GM10248 (cell line): ENCODE data around the gene WFDC12.

Source experiments
- CTCF ChIA-PET: fragments of 300-600 bp; sonication (Branson Sonifier 250); formaldehyde crosslinking; extraction: SDS; loops from one replicate; lab custom pipeline; 2021; ENCODE audit warnings: antibody characterized with exemption; lab: Yijun Ruan, JAX
- POLR2A ChIA-PET: fragments of 350-650 bp; sonication (Branson Sonifier 250); formaldehyde crosslinking; extraction: SDS; loops from one replicate; lab custom pipeline; 2020; ENCODE audit warnings: antibody characterized with exemption; lab: Yijun Ruan, JAX
- DNase-seq: peaks from one replicate; pipeline ENCODE4 v3.0.0; 2012; ENCODE audit errors: extremely low spot score
- TF ChIP-seq, protein P1 (sequence below): IDR thresholded peaks from 2 replicates; pipeline ENCODE4 v1.5.1; 2012; ENCODE audit warnings: mild to moderate bottlenecking, low read depth; ENCODE audit errors: extremely low read depth, missing control alignments, control extremely low read depth

WFDC12 gene

DNA sequence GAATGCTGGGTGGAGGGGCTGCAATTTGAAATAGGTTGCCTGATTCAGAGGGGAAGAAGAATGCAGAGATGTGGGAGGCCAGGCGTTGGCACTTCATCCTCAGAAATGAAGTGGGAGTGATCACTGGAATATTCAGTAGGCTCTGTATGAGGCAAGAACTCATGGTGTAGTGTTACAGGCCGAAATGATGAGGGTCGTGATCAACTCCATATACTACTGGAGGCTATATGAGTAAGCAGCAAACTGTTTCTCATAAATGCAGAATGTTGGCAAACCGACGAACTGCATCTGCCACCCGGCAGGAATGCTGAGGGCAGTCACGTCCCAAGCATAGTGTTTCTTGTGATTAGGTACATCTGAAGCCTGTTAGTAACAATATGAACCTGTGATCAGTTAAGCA is 36.0 kb downstream of the WFDC12 start:
- CTCF ChIA-PET = interaction anchor here (1.5 to 3.4 kb wide), 2 partner anchors 8 to 24 kb away, joined by 3 to 21 read pairs; no protein-coding TSS in a partner anchor
- TF ChIP-seq, protein P1, sequence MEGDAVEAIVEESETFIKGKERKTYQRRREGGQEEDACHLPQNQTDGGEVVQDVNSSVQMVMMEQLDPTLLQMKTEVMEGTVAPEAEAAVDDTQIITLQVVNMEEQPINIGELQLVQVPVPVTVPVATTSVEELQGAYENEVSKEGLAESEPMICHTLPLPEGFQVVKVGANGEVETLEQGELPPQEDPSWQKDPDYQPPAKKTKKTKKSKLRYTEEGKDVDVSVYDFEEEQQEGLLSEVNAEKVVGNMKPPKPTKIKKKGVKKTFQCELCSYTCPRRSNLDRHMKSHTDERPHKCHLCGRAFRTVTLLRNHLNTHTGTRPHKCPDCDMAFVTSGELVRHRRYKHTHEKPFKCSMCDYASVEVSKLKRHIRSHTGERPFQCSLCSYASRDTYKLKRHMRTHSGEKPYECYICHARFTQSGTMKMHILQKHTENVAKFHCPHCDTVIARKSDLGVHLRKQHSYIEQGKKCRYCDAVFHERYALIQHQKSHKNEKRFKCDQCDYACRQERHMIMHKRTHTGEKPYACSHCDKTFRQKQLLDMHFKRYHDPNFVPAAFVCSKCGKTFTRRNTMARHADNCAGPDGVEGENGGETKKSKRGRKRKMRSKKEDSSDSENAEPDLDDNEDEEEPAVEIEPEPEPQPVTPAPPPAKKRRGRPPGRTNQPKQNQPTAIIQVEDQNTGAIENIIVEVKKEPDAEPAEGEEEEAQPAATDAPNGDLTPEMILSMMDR = no peak
- DNase-seq = no peak
- POLR2A ChIA-PET = no interaction called here

DNA sequence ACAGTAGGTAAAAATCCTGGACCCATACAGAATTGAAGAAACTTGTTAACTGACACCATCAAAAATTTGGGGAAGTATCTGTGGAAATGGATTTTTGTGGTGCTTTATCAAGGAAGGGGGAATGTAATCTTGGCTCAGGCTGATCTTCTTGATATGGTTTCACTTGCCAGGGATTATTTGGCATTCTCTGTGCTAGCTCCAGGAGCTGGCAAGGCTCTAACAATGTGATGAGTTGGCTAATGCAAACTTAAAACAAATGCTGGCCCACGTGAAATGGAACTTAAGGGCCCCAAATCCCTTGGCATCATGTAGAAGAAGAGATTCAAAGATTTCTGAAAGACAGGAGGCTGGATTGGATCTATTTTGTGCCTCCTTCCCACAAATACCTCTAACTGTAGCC is 36.5 kb downstream of the WFDC12 start:
- DNase-seq = no peak
- ChIA-PET CTCF (interaction anchor here (3.4 kb wide), 1 partner anchor 8 kb away, joined by 21 read pairs; no protein-coding TSS in a partner anchor), POLR2A (no interaction called here)
- TF ChIP-seq, protein P1 = no peak

DNA sequence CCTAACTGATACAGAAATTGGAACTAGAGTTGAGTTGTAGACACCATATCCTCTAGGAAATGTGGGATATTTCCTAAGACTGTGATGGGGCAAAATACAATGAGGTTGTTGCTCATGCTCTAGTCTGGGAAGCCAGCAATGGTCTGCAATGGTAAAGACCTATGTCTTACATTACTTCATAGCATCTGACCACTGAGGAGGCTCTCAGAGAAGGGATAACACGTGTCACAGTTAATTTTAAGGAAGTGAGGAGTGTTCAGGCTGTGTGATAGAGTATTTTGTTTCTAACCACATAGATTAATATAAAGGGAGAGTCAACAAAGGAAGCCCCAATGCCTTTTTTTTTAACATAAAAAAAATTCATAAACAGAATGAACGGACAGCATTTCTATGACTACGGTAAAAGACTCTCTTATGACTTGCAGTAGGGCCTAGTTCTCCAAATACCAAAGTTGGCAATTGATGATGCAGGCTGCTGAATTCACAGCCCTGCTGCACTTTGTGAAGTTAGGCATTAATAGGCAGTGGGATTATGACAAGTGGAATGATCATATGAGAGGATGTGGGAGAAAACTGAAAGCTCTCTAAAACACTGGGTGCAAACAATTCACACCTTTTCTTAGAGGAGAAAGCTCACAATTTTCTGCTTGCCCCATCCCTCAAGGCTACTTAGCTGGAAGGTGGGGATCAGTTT is 37.0 kb downstream of the WFDC12 start:
- ChIA-PET CTCF (interaction anchor here (1.2 to 3.4 kb wide), 2 partner anchors 9 to 10 kb away, joined by 3 to 21 read pairs; no protein-coding TSS in a partner anchor), POLR2A (no interaction called here)
- TF ChIP-seq, protein P1 = no peak
- no peak for DNase-seq

DNA sequence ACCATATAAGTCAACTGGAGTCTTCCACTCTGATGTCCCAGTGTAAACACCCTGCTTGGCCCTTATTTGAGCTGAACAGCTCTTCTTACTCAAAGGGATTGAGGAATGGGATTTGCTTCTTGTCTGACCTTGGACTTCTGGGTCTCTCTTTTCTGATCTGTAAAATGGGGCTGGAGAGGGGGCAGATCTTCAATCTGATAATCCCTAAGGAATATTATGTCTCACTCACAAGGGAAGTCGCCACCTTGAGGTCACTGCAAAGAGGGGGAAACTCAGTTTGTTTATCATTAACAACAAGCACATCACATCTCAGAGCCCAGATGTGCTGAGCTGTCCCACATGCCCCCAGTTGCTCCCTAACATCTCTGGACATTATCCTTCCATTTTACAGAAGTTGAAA is 38.4 kb downstream of the WFDC12 start:
- TF ChIP-seq, protein P1 = no peak
- CTCF ChIA-PET = interaction anchor here (1.2 to 3.4 kb wide), 2 partner anchors 9 to 10 kb away, joined by 3 to 21 read pairs; no protein-coding TSS in a partner anchor
- POLR2A ChIA-PET = no interaction called here
- DNase-seq = no peak

DNA sequence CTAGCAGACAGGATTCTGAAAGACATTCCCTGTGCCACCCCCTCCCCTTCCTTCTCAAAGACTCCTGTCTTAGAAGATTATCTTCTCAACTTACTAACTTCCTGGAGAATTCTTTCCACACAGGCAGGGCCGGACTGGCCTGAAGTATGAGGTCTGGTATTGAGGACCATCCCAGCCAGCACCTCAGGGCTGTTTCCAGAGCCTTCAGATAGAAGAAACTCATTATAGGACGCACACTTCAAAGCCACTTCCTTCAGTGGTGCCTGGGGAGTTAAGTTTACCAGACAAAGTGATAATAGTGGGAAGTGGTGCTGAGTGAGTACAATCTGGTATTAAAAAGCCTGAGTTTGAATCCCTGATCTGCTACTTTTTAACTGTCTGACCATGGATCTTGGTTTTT is 39.0 kb downstream of the WFDC12 start:
- ChIA-PET POLR2A (no interaction called here), CTCF (interaction anchor here (3.4 kb wide), 1 partner anchor 11 kb away, joined by 21 read pairs; no protein-coding TSS in a partner anchor)
- TF ChIP-seq, protein P1 = no peak
- DNase-seq = no peak

DNA sequence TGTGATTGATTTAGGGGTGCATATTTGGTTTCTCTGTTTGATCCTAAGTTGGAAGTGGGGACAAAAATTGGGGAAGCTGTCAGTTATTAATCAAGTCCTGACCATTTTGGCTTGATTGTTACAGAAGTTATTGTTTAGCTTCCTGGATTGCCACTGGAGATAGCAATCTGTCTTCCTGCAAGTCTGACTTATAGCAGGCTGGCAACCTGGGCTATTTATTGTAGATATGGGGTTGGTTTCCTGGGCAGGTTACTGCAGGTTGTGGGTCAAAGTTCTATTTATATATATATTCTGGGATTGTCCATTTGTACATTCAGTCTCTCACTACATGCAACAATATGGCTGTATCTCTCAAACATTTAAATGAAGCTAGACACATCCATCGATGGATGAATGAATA is 41.1 kb downstream of the WFDC12 start:
- ChIA-PET CTCF (interaction anchor here (1.2 to 3.8 kb wide), 3 partner anchors 12 to 17 kb away, joined by 4 to 29 read pairs (median 7); partner anchors contain the start of gene KCNS1), POLR2A (interaction anchor here (0.6 kb wide), 1 partner anchor 29 kb away, joined by 5 read pairs; no protein-coding TSS in a partner anchor)

More for the DNA sequence above, 41.1 kb downstream of the WFDC12 start:
- DNase-seq = no peak
- TF ChIP-seq, protein P1 = no peak
